ENCODE results near the gene CAPN8.

Gene CAPN8

GRCh38 chr1:223514644-223515043, 150.9 kb downstream of the CAPN8 start:
- H3K4me3 ChIP-seq (ENCODE audit: low read depth, low read length) = no peak overlapping the region
- DNase-seq (ENCODE audit: low read depth) = no peak
- TF ChIP-seq CTCF (IDR thresholded peaks at IDR 0.05; ENCODE audit: insufficient read depth, low read depth, low read length, missing control alignments) = no peak

DNA sequence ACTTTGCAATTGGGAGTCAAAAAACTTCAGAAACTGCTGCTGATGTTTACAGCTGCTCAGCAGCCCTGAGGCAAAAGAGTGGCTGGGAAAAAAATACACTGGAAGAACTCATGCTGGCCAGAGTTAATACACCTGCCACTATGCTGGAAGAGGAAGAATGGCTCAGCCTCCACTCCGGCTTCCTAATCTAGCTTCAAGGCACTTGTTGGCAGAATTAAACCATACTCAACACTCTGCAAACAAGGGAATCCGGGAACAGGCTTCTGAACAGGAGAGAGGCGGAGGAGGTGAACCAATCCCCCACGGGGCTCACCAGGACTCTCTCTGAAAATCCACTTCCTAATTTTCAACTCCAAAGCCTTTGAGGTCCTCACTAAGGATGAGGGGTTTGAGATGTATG, 152.2 kb downstream of the CAPN8 start:
- TF ChIP-seq CTCF (IDR thresholded peaks at IDR 0.05; ENCODE audit: insufficient read depth, low read depth, low read length, missing control alignments) = no peak
- no peak overlapping the region for H3K4me3 ChIP-seq (ENCODE audit: low read depth, low read length)
- DNase-seq (ENCODE audit: low read depth) = no peak

- DNase-seq (ENCODE audit: low read depth) = no peak
- no peak overlapping the region for H3K4me3 ChIP-seq (ENCODE audit: low read depth, low read length)
- TF ChIP-seq CTCF (IDR thresholded peaks at IDR 0.05; ENCODE audit: insufficient read depth, low read depth, low read length, missing control alignments) = no peak
Observed at GRCh38 chr1:223512057-223512456, 153.4 kb downstream of the CAPN8 start.

GRCh38 chr1:223508796-223509195, 156.7 kb downstream of the CAPN8 start:
- no peak for DNase-seq (ENCODE audit: low read depth)
- no peak for TF ChIP-seq CTCF (IDR thresholded peaks at IDR 0.05; ENCODE audit: insufficient read depth, low read depth, low read length, missing control alignments)
- H3K4me3 ChIP-seq (ENCODE audit: low read depth, low read length) = no peak overlapping the region

- H3K4me3 ChIP-seq (ENCODE audit: low read depth, low read length) = no peak overlapping the region
- DNase-seq (ENCODE audit: low read depth) = no peak
- no peak for TF ChIP-seq CTCF (IDR thresholded peaks at IDR 0.05; ENCODE audit: insufficient read depth, low read depth, low read length, missing control alignments)
Observed at GRCh38 chr1:223504741-223505140, 160.8 kb downstream of the CAPN8 start.

GRCh38 chr1:223503348-223503747, 162.2 kb downstream of the CAPN8 start:
- H3K4me3 ChIP-seq (ENCODE audit: low read depth, low read length) = no peak overlapping the region
- no peak for TF ChIP-seq CTCF (IDR thresholded peaks at IDR 0.05; ENCODE audit: insufficient read depth, low read depth, low read length, missing control alignments)
- DNase-seq (ENCODE audit: low read depth) = no peak

DNA sequence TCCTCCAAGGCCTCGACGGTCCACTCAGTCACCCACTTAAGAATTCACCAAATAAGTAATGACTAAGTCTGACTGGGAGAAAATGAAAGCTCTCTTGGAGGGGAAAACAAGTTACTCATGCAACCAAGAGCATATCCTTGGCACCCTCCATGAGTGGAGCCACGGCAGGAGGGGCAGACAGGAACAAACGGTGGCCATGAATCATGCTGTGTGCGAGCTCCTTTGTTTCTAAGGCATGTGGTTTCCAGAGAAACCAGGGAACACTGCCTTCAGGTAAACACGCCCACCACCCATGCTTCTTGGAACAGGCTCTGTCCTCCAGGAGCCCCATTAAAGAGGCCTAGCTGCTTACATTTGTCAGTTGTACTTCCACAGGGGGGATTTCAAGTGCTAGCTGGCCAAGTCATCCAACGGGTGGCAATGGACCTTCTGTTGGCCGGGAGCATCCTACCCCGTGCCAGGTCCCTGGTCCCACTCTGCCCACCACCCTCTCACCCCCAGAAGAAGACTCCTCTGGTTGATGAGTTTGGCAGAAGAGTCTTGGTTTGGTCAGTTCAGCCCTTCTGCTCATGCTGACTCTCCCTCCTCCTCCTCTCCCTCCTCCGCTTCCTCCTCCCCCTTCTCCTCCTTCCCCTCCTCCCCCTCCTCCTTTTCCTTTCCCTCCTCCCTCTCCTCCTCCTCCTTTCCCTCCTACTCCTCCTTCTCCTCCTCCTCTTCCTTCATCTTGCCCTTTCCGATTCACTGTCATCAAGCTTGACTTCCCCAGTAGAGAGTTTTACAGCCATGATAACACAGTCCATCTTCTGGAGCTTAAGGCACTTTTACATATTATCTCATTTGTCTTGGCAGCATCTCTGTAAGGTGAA, 164.7 kb downstream of the CAPN8 start:
- DNase-seq (ENCODE audit: low read depth) = no peak
- no peak overlapping the region for H3K4me3 ChIP-seq (ENCODE audit: low read depth, low read length)
- no peak for TF ChIP-seq CTCF (IDR thresholded peaks at IDR 0.05; ENCODE audit: insufficient read depth, low read depth, low read length, missing control alignments)
